Uterus (tissue), 4 donors: ENCODE measurements around the gene TMPRSS13. TPM values are rescaled to one million over a fixed set of nuclear protein-coding genes. Genes with fewer than 3 reads are reported as not detected.

ENCODE experiments used
- DNase-seq, 2 donors: peaks; one replicate each; pipeline ENCODE4 v3.0.0-alpha.2; 2019 to 2020
- H3K27ac ChIP-seq, 2 donors: fragments of 200-600 bp; sonication (generic); 1 replicate in 1 of 2; 2 replicates in 1 of 2; pipeline ENCODE4 v1.5.1; 2016 to 2018
- H3K27me3 ChIP-seq, 2 donors: fragments of 200-600 bp; sonication (generic); one replicate each; pipeline ENCODE4 v1.5.1; 2018 to 2019; ENCODE audit warnings: control low read depth in 1 of 2
- H3K36me3 ChIP-seq, 2 donors: fragments of 200-600 bp; sonication (generic); one replicate each; pipeline ENCODE4 v1.5.1; 2019; ENCODE audit warnings: control low read depth in 1 of 2
- H3K4me1 ChIP-seq, 2 donors: fragments of 200-600 bp; sonication (generic); one replicate each; pipeline ENCODE4 v1.5.1; 2018 to 2019; ENCODE audit warnings: control low read depth in 1 of 2
- H3K4me3 ChIP-seq, 2 donors: fragments of 200-600 bp; sonication (generic); 1 replicate in 1 of 2; 2 replicates in 1 of 2; pipeline ENCODE4 v1.5.1; 2018 to 2019; ENCODE audit warnings: mild to moderate bottlenecking in 1 of 2
- H3K9me3 ChIP-seq, 2 donors: fragments of 200-600 bp; sonication (generic); one replicate each; pipeline ENCODE4 v1.5.1; 2019; ENCODE audit warnings: control low read depth in 1 of 2
- CTCF ChIP-seq, 4 experiments: fragments of 200-600 bp in 2 of 4; fragments of 450-650 bp in 2 of 4; sonication (generic) in 2 of 4; IDR thresholded peaks; one replicate each; pipeline ENCODE4 v1.5.1; 2016 to 2019; ENCODE audit warnings: antibody characterized with exemption in 4 of 4, mild to moderate bottlenecking in 2 of 4, moderate library complexity in 1 of 4
- POLR2A ChIP-seq, 2 donors: fragments of 450-650 bp; IDR thresholded peaks; one replicate each; pipeline ENCODE4 v1.6.1; 2016; ENCODE audit warnings: antibody characterized with exemption in 2 of 2, mild to moderate bottlenecking in 1 of 2, moderate library complexity in 1 of 2
- intact Hi-C: fragments of 100-400 bp; cut with DNase I; formaldehyde crosslinking; loops from one replicate; pipeline ENCODE4 v1.15.1; 2023; ENCODE audit warnings: low total_unique reads
- total RNA-seq, 4 donors: library from RNA; depleted of rRNA in 3 of 4; stranded (reverse); fragments of >200 nt in 3 of 4; gene quantifications; one replicate each; pipeline versions ENCODE4 v1.1.0 to v1.2.4, GENCODE V29; 2014 to 2023
- donor health status: DM: yes; HTN: yes; CAD: no.

TMPRSS13 gene
- total RNA-seq, 4 donors from 2014 or later, result 0.15 to 0.90 (median 0.51) TPM; not detected in 1

DNA sequence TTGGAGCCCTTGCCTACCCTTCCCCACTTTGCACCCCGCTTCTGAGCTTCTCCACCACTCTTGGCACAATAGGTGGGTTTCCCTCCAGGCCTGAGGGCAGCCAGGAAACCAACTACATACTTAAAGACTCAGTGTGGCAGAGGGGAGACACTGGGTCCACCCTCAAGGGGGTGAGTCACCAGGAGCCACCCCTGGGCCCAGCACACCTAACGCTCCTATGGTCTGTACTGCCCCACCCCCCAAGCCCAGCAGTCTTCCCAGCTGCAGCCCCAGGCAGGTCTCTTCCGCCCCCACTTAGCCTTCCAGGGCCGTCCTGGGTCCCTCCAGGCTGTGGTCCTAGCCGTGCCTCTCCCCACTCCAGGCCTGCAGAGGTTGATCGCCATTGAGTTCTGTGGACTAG is 3.2 kb upstream of the TMPRSS13 start:
- TF ChIP-seq POLR2A (IDR thresholded peaks at IDR 0.05), result no peak
- no peak for TF ChIP-seq CTCF (IDR thresholded peaks at IDR 0.05)
- no peak for DNase-seq

DNA sequence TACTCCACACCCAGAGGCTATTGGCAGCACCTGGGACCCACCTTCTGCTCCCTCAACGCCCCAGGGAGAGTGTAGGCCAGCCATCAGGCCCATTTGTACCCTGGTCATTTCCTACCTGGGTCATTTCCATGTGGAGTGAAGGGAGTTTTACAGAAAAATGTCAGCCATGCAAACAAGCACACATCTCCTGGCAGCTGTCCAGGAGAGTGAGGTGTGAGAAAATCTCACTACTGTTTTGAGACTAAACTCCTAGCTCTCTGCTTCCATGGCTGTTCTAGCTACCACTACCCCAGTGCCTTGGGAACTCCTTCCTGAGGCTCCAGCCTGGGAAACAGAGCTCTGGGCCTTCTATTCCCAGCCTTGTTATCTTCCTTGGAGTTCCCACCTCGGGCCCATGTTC is 2.8 kb upstream of the TMPRSS13 start:
- Histone ChIP-seq H3K27me3 (no peaks in the 10 kb centered on the region), H3K27ac (no peak overlapping the region), H3K36me3 (no peaks in the 10 kb centered on the region), H3K4me1 (no peaks in the 10 kb centered on the region), H3K4me3 (no peak overlapping the region), H3K9me3 (no peaks in the 10 kb centered on the region)
- no peak for TF ChIP-seq CTCF (IDR thresholded peaks at IDR 0.05)
- TF ChIP-seq POLR2A (IDR thresholded peaks at IDR 0.05), result no peak
- intact Hi-C loops, result no loop called here
- DNase-seq, result no peak

More for the DNA sequence above, 3.2 kb upstream of the TMPRSS13 start:
- Histone ChIP-seq H3K27ac (no peak overlapping the region), H3K27me3 (no peaks in the 10 kb centered on the region), H3K9me3 (no peaks in the 10 kb centered on the region), H3K4me1 (no peaks in the 10 kb centered on the region), H3K36me3 (no peaks in the 10 kb centered on the region), H3K4me3 (no peak overlapping the region)
- intact Hi-C loops, result no loop called here

DNA sequence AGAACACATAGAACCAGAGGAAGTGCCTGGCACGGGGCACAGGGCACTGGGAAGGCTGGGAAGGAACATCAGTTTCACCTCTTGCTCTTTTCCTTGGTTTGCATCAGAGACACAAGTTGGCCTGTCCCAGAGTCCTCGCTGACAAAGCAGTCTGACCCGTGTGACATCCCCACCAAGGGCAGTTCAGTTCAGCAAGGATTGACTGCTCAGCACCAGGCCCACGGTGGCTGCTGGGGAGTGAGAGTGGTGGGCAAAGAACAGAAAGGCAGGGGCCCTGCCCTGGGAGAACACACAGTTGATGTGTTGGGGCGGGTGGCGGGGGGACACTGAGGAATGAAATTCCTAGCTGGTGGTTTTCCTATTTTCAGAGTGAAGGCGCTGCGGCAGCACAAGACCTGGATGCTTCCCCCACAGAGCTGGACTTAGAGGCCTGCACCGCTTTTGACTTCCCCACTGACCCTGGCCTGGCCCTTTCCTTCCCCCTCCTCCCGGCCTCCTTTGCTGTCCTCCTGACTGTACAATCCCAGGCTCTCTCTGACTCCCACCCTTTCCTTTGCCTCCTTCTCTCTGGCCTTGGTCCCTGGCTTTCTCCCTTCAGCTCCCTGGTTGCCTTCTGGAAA is 2.2 kb upstream of the TMPRSS13 start:
- no peaks in the 10 kb centered on the region for H3K9me3 ChIP-seq
- intact Hi-C loops, result no loop called here
- TF ChIP-seq POLR2A (IDR thresholded peaks at IDR 0.05) (no peak), CTCF (IDR thresholded peaks at IDR 0.05) (no peak)
- DNase-seq, result no peak
- H3K27me3 ChIP-seq, result no peaks in the 10 kb centered on the region
- no peaks in the 10 kb centered on the region for H3K36me3 ChIP-seq
- H3K4me3 ChIP-seq, result no peak overlapping the region
- H3K4me1 ChIP-seq, result no peaks in the 10 kb centered on the region
- H3K27ac ChIP-seq, result no peak overlapping the region

GRCh38 chr11:117930668-117931330 is 1.6 kb upstream of the TMPRSS13 start:
- Histone ChIP-seq H3K27ac (no peak overlapping the region), H3K4me1 (no peaks in the 10 kb centered on the region), H3K4me3 (no peak overlapping the region), H3K36me3 (no peaks in the 10 kb centered on the region), H3K27me3 (no peaks in the 10 kb centered on the region), H3K9me3 (no peaks in the 10 kb centered on the region)
- TF ChIP-seq POLR2A (IDR thresholded peaks at IDR 0.05), result no peak
- TF ChIP-seq CTCF (IDR thresholded peaks at IDR 0.05), result no peak
- intact Hi-C loops, result no loop called here
- no peak for DNase-seq

DNA sequence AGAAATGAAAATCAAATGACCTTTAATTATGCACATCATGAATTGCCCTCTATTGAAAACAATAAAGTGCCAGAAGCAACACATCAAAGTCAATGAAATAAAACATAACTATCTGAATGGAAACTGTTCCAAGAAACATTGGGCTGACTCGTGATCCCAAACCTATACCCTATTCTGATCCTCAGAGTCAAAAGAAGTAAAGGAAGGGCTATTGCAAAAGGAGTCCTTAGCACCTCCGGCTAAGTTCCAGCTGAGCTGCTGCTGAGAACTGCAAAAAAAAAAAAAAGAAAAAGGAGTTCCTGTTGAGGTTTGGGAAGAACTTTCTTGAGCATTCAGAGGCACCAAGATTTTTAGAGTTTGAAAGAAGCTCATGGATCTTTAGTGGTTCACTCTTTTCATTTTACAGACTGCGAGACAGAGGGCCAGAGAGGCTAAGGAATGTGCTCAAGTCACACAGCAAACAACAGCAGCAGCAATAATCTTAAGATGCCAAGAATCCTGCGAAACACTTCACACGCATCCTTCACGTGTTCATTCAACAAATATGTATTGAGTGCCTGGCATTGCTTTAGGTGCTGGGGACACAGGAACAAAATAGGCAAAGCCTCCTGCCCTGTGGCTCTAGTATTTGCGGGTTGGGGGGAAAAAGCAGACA is 841 bp upstream of the TMPRSS13 start:
- Histone ChIP-seq H3K27me3 (no peaks in the 10 kb centered on the region), H3K9me3 (no peaks in the 10 kb centered on the region), H3K4me3 (no peak overlapping the region), H3K4me1 (no peaks in the 10 kb centered on the region), H3K36me3 (no peaks in the 10 kb centered on the region), H3K27ac (no peak overlapping the region)
- TF ChIP-seq POLR2A (IDR thresholded peaks at IDR 0.05), result no peak
- TF ChIP-seq CTCF (IDR thresholded peaks at IDR 0.05), result no peak
- DNase-seq, result no peak
- intact Hi-C loops, result no loop called here
